Lower leg skin (tissue), 4 donors: ENCODE measurements around the gene RPL41. TPM values are rescaled to one million over a fixed set of nuclear protein-coding genes. Genes with fewer than 3 reads are reported as not detected.

Source experiments
- DNase-seq, 2 donors: peaks; one replicate each; pipeline ENCODE4 v3.0.0-alpha.2; 2019; ENCODE audit warnings: low spot score in 2 of 2
- H3K4me3 ChIP-seq: fragments of 200-600 bp; sonication (generic); 2 replicates; pipeline ENCODE4 v1.5.1; 2017; ENCODE audit warnings: mild to moderate bottlenecking, low read depth; ENCODE audit not compliant: poor library complexity, severe bottlenecking
- CTCF ChIP-seq, 3 donors: fragments of 450-650 bp; IDR thresholded peaks; one replicate each; pipeline ENCODE4 v1.5.1; 2016; ENCODE audit warnings: antibody characterized with exemption in 3 of 3, mild to moderate bottlenecking in 3 of 3, moderate library complexity in 2 of 3
- POLR2A ChIP-seq, 2 donors: fragments of 450-650 bp; IDR thresholded peaks; one replicate each; pipeline ENCODE4 v1.6.1; 2016 to 2017; ENCODE audit warnings: antibody characterized with exemption in 2 of 2, mild to moderate bottlenecking in 1 of 2, moderate library complexity in 1 of 2
- WGBS, 2 donors: methylation state at CpG; one replicate each; pipeline ENCODE4 v1.1.5; 2018; 5-methylcytosine and 5-hydroxymethylcytosine counted together
- intact Hi-C: fragments of 100-400 bp; cut with DNase I; formaldehyde crosslinking; loops from one replicate; pipeline ENCODE4 v1.15.0; 2023; ENCODE audit warnings: low total_unique reads
- total RNA-seq, 4 donors: library from RNA; depleted of rRNA; stranded (reverse); fragments of >200 nt; gene quantifications; one replicate each; pipeline ENCODE4 v1.1.0, GENCODE V29; 2016

RPL41 gene
- total RNA-seq, 4 donors from 2014 or later, result 3,201 to 5,967 (median 4,725) TPM

- H3K4me3 ChIP-seq, result no peak overlapping the region
- intact Hi-C loops, result loop anchor here (5.0 kb wide), 1 partner anchor 60 kb away; the partner anchor contains the start of gene SMARCC2
- DNase-seq, result no peak
- 0 to 1% methylated on average over 8 of the region's 8 CpGs for WGBS, 2 donors
- TF ChIP-seq POLR2A (IDR thresholded peaks at IDR 0.05) (no peak), CTCF (IDR thresholded peaks at IDR 0.05) (no peak)
These were observed 11.1 kb downstream of the RPL41 start for GRCh38 chr12:56127485-56127887.

- H3K4me3 ChIP-seq, result peak within 1 kb of the TSS; percentile 92
- intact Hi-C loops, result loop anchor here (2.0 to 5.0 kb wide), 2 partner anchors 31 to 59 kb away; partner anchors contain the start of genes MYL6 and SMARCC2
- WGBS, 2 donors, result 0% methylated on average over 32 to 34 of the region's 49 CpGs
- no peak for TF ChIP-seq CTCF (IDR thresholded peaks at IDR 0.05)
- no peak for TF ChIP-seq POLR2A (IDR thresholded peaks at IDR 0.05)
- DNase-seq, result peak; percentile 99 to 100
These were observed 11.6 kb downstream of the RPL41 start, which contains the start of gene ESYT1 for GRCh38 chr12:56127888-56128669. TSS of gene ESYT1 (plus strand) at chr12:56128267. CDS start at chr12:56128320, 53 bp downstream.

- DNase-seq, result peak in 1 of 2 donors; percentile 92
- peak overlapping the region; percentile 92 for H3K4me3 ChIP-seq
- intact Hi-C loops, result loop anchor here (2.0 to 5.0 kb wide), 2 partner anchors 30 to 59 kb away; partner anchors contain the start of genes MYL6 and SMARCC2
- TF ChIP-seq CTCF (IDR thresholded peaks at IDR 0.05) (no peak), POLR2A (IDR thresholded peaks at IDR 0.05) (no peak)
- WGBS, 2 donors, result 0 to 1% methylated on average over 20 of the region's 20 CpGs
These were observed 12.3 kb downstream of the RPL41 start for GRCh38 chr12:56128670-56129205.

GRCh38 chr12:56129206-56129941 is 12.9 kb downstream of the RPL41 start:
- intact Hi-C loops, result loop anchor here (2.0 to 5.0 kb wide), 2 partner anchors 29 to 58 kb away; partner anchors contain the start of genes MYL6 and SMARCC2
- DNase-seq, result peak; percentile 67 to 95
- WGBS, 2 donors, result 2 to 3% methylated on average over 29 of the region's 29 CpGs
- peak overlapping the region; percentile 92 for H3K4me3 ChIP-seq
- TF ChIP-seq CTCF (IDR thresholded peaks at IDR 0.05) (no peak), POLR2A (IDR thresholded peaks at IDR 0.05) (no peak)

- 57 to 72% methylated on average over 22 of the region's 22 CpGs for WGBS, 2 donors
- H3K4me3 ChIP-seq, result no peak overlapping the region
- intact Hi-C loops, result loop anchor here (2.0 to 5.0 kb wide), 2 partner anchors 29 to 57 kb away; partner anchors contain the start of genes MYL6 and SMARCC2
- DNase-seq, result no peak
- TF ChIP-seq CTCF (IDR thresholded peaks at IDR 0.05), result no peak
- TF ChIP-seq POLR2A (IDR thresholded peaks at IDR 0.05), result no peak
These were observed 13.6 kb downstream of the RPL41 start for GRCh38 chr12:56129942-56130495.
